HepG2 (cell line): ENCODE results near the gene FBXL4. TPM values are rescaled to one million over a fixed set of nuclear protein-coding genes. Genes with fewer than 3 reads are reported as not detected.

Experiments
- ATAC-seq: fragments of 200-7000 bp; cut with Tn5 transposase; 3 replicates; pipeline ENCODE4 v1.9.1; 2020; ENCODE audit warnings: mild to moderate bottlenecking, moderate library complexity
- BruUV-seq: library from RNA; stranded (reverse); fragments of 400-500 nt; replicated peaks from 2 replicates; lab custom pipeline; 2021; lab: Mats Ljungman, UMichigan
- CTCF ChIA-PET: fragments of 300-600 bp; formaldehyde crosslinking; extraction: SDS; loops from one replicate; lab custom pipeline; 2021; ENCODE audit warnings: low total read pairs, inconsistent platforms, low intra/inter-chr PET ratio; lab: Yijun Ruan, JAX
- POLR2A ChIA-PET: fragments of 350-600 bp; sonication (Branson Sonifier 250); formaldehyde crosslinking; loops from one replicate; lab custom pipeline; 2020; ENCODE audit warnings: antibody characterized with exemption, inconsistent platforms; lab: Yijun Ruan, JAX
- DNase-seq: peaks from one replicate; pipeline ENCODE4 v3.0.0-alpha.2; 2015; ENCODE audit warnings: low spot score
- FAIRE-seq: peaks from 3 replicates; lab custom pipeline; 2011; peaks lifted over from hg19 to GRCh38; lab: Jason Lieb, UNC
- H2AFZ ChIP-seq: one replicate; pipeline ENCODE4 v1.6.1; 2011; ENCODE audit warnings: low read length, inconsistent platforms
- H3K27ac ChIP-seq: fragments of 300-600 bp; 3 replicates; pipeline ENCODE4 v1.8.0; 2011; ENCODE audit warnings: mixed run types, mild to moderate bottlenecking, mixed read lengths, low read length, inconsistent platforms; ENCODE audit not compliant: insufficient read depth; ENCODE audit errors: extremely low read length
- H3K27me3 ChIP-seq, 2 experiments: fragments of 200-600 bp in 1 of 2; 2 replicates in 1 of 2; 3 replicates in 1 of 2; pipeline versions ENCODE4 v1.6.0 to v1.8.0; 2011; ENCODE audit warnings: low read length in 2 of 2, mild to moderate bottlenecking in 2 of 2, moderate library complexity in 2 of 2, inconsistent platforms in 1 of 2; ENCODE audit not compliant: insufficient read depth in 2 of 2, control insufficient read depth in 1 of 2
- H3K36me3 ChIP-seq, 2 experiments: fragments of 200-600 bp in 1 of 2; replicated peaks in 1 of 2; 2 replicates in 1 of 2; 3 replicates in 1 of 2; pipeline versions ENCODE4 v1.5.1 to v1.8.0; 2011; ENCODE audit warnings: low read length in 2 of 2, inconsistent platforms in 1 of 2; ENCODE audit not compliant: insufficient read depth in 2 of 2, control insufficient read depth in 1 of 2
- H3K4me1 ChIP-seq: 2 replicates; pipeline ENCODE4 v1.5.1; 2012; ENCODE audit warnings: low read length, inconsistent platforms; ENCODE audit not compliant: insufficient read depth
- H3K4me2 ChIP-seq: 2 replicates; pipeline ENCODE4 v1.6.0; 2011; ENCODE audit warnings: low read depth, low read length, inconsistent platforms
- H3K4me3 ChIP-seq, 3 experiments: fragments of 200-600 bp in 1 of 3; sonication (generic), shearing (Covaris generic) in 1 of 3; replicated peaks in 1 of 3; 2 replicates each; pipeline ENCODE4 v1.5.1; 2011 to 2016; ENCODE audit warnings: low read length in 3 of 3, inconsistent platforms in 2 of 3, low read depth in 2 of 3, mild to moderate bottlenecking in 2 of 3, control low read depth in 1 of 3, mixed read lengths in 1 of 3; ENCODE audit not compliant: insufficient read depth in 1 of 3
- H3K79me2 ChIP-seq: one replicate; pipeline ENCODE4 v1.6.1; 2011; ENCODE audit warnings: low read length, inconsistent platforms; ENCODE audit not compliant: insufficient read depth
- H3K9ac ChIP-seq: 2 replicates; pipeline ENCODE4 v1.6.0; 2011; ENCODE audit warnings: mild to moderate bottlenecking, low read depth, low read length, inconsistent platforms; ENCODE audit not compliant: insufficient read depth
- H3K9me3 ChIP-seq: 2 replicates; pipeline ENCODE4 v1.5.1; 2012; ENCODE audit warnings: mild to moderate bottlenecking, low read length
- H4K20me1 ChIP-seq: 2 replicates; pipeline ENCODE4 v1.6.0; 2011; ENCODE audit warnings: inconsistent platforms, mild to moderate bottlenecking, low read length, moderate library complexity; ENCODE audit not compliant: insufficient read depth
- ESRRA ChIP-seq: sonication (generic); formaldehyde crosslinking; IDR thresholded peaks from 2 replicates; pipeline ENCODE4 v1.5.1; 2020; ENCODE audit warnings: mild to moderate bottlenecking, low read depth, missing genetic modification reagents
- HDAC1 ChIP-seq: sonication (generic); formaldehyde crosslinking; IDR thresholded peaks from 2 replicates; pipeline ENCODE4 v1.5.1; 2020; ENCODE audit warnings: mild to moderate bottlenecking, missing genetic modification reagents
- HNRNPLL ChIP-seq: fragments of 200-400 bp; formaldehyde crosslinking; IDR thresholded peaks from 2 replicates; pipeline ENCODE4 v1.6.1; 2017; ENCODE audit warnings: mild to moderate bottlenecking, low read depth, low read length; ENCODE audit not compliant: poor library complexity, severe bottlenecking
- IRX3 ChIP-seq: sonication (generic); formaldehyde crosslinking; IDR thresholded peaks from 2 replicates; pipeline ENCODE4 v1.8.1; 2023; ENCODE audit warnings: mild to moderate bottlenecking, low read depth, missing genetic modification reagents, borderline replicate concordance
- KDM5B ChIP-seq: sonication (generic); formaldehyde crosslinking; IDR thresholded peaks from 2 replicates; pipeline ENCODE4 v1.4.0; 2020; ENCODE audit warnings: missing genetic modification reagents, mild to moderate bottlenecking, borderline replicate concordance
- NFE2 ChIP-seq: sonication (generic); formaldehyde crosslinking; IDR thresholded peaks from 2 replicates; pipeline ENCODE4 v1.4.0; 2020; ENCODE audit warnings: missing genetic modification reagents
- PAF1 ChIP-seq: IDR thresholded peaks from 2 replicates; pipeline ENCODE4 v1.6.1; 2016; ENCODE audit warnings: missing genetic modification reagents, missing compliant biosample characterization
- POLR2AphosphoS2 ChIP-seq: IDR thresholded peaks from 2 replicates; pipeline ENCODE4 v1.6.1; 2011; ENCODE audit warnings: low read depth, low read length, improper control_type of control experiment
- POLR2G ChIP-seq: fragments of 200-400 bp; formaldehyde crosslinking; IDR thresholded peaks from 2 replicates; pipeline ENCODE4 v1.6.1; 2018; ENCODE audit warnings: mild to moderate bottlenecking, low read depth, low read length, moderate library complexity
- REPIN1 ChIP-seq: sonication (generic); formaldehyde crosslinking; IDR thresholded peaks from 2 replicates; pipeline ENCODE4 v1.8.0; 2022; ENCODE audit warnings: missing genetic modification reagents, low read depth, mild to moderate bottlenecking, borderline replicate concordance
- SUZ12 ChIP-seq: fragments of 150-350 bp; IDR thresholded peaks from 2 replicates; pipeline ENCODE4 v1.6.1; 2014; ENCODE audit warnings: low read depth, low read length
- ZFAT ChIP-seq: sonication (generic); formaldehyde crosslinking; conservative IDR thresholded peaks from 2 replicates; pipeline ENCODE4 v1.8.1; 2023; ENCODE audit warnings: missing genetic modification reagents, inconsistent platforms
- ZHX1 ChIP-seq: sonication (generic); formaldehyde crosslinking; IDR thresholded peaks from 2 replicates; pipeline ENCODE4 v1.8.1; 2022; ENCODE audit warnings: low read depth, mild to moderate bottlenecking, missing genetic modification reagents
- ZNF333 ChIP-seq: sonication (generic); formaldehyde crosslinking; IDR thresholded peaks from 2 replicates; pipeline ENCODE4 v1.4.0; 2020; ENCODE audit warnings: mild to moderate bottlenecking, missing genetic modification reagents, borderline replicate concordance
- ZNF569 ChIP-seq: sonication (generic); formaldehyde crosslinking; IDR thresholded peaks from 2 replicates; pipeline ENCODE4 v1.5.0; 2020; ENCODE audit warnings: mild to moderate bottlenecking, missing genetic modification reagents, moderate library complexity, borderline replicate concordance
- ZNF598 ChIP-seq: sonication (generic); formaldehyde crosslinking; IDR thresholded peaks from 2 replicates; pipeline ENCODE4 v1.5.1; 2020; ENCODE audit warnings: mild to moderate bottlenecking, missing genetic modification reagents, borderline replicate concordance
- WGBS: methylation state at CpG from one replicate; pipeline ENCODE4 v1.1.6; 2017; ENCODE audit warnings: low lambda C conversion rate; 5-methylcytosine and 5-hydroxymethylcytosine counted together
- in situ Hi-C: cut with HindIII; loops from 2 replicates; pipeline ENCODE4 v1.10.0; 2017; ENCODE audit warnings: low pct_unique_long_range_greater_than_20kb; ENCODE audit not compliant: extremely low pct_ligation_motif_present
- intact Hi-C: fragments of 100-400 bp; cut with micrococcal nuclease; formaldehyde crosslinking; loops from one replicate; pipeline ENCODE4 v1.10.0; 2022; ENCODE audit not compliant: unreplicated experiment
- polyA plus RNA-seq, 8 experiments: library from polyadenylated mRNA; depleted of rRNA in 3 of 8; stranded (reverse) in 7 of 8; unstranded in 1 of 8; fragments of >200 nt; fragmentation: Illumina TruSeq in 4 of 8; extraction: Trizol in 4 of 8; gene quantifications; 2 replicates each; pipeline versions ENCODE4 v1.2.1 to v1.2.3, GENCODE V29; 2011 to 2016; ENCODE audit warnings: low read depth in 4 of 8, missing spikeins in 1 of 8, mixed read lengths in 1 of 8; ENCODE audit not compliant: insufficient read depth in 1 of 8
- total RNA-seq, 5 experiments: library from RNA; depleted of rRNA; stranded (reverse); fragments of >200 nt; fragmentation: Illumina TruSeq; extraction: Trizol; gene quantifications; 2 replicates each; pipeline ENCODE4 v1.2.3, GENCODE V29; 2016; ENCODE audit warnings: low read depth in 1 of 5

FBXL4 gene
- total and polyA plus RNA-seq, 2 of the 13 experiments (the other 11 are each of a cell fraction or from before 2014, with no cell fraction given) = 13.2 to 17.6 TPM

DNA sequence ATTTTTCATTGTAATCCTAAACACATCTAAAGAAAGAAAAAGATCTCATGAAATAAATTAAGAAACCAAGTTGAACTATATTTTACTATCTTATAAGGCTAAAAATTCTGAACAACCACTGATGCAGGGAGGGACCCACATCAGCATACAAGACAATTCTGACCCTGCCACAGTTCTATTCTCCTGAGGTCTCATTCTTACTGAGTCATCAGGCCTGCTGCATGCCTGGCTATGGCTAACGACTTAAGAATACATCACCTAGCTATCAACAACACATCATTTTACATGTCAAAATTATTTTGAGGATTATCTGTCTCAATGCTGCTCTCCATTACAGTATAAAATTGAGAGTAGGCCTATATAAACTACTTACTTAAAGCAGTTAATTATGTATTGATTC, 52.9 kb downstream of the FBXL4 start:
- intact Hi-C loops = loop anchor here (5.0 kb wide), 1 partner anchor 52 kb away; the partner anchor contains the start of gene FBXL4
- H3K36me3 ChIP-seq = peaks cover 7 to 23% of the 10 kb centered on the region in 2 experiments
- H3K4me2 ChIP-seq = no peak overlapping the region
- TF ChIP-seq KDM5B (CRISPR knock-in tag) (no peak), NFE2 (CRISPR knock-in tag) (no peak), ZNF598 (CRISPR knock-in tag) (no peak), PAF1 (no peak), SUZ12 (no peak), IRX3 (CRISPR knock-in tag) (no peak), POLR2AphosphoS2 (no peak), ZNF333 (no peak), POLR2G (no peak), REPIN1 (CRISPR knock-in tag) (no peak), ZFAT (no peak), HDAC1 (CRISPR knock-in tag) (no peak), HNRNPLL (no peak), ESRRA (no peak), ZHX1 (CRISPR knock-in tag) (no peak), ZNF569 (CRISPR knock-in tag) (no peak)
- H4K20me1 ChIP-seq = no peaks in the 10 kb centered on the region
- BruUV-seq = no TSS peak
- 94% methylated on average over 1 of the region's 1 CpG for WGBS
- no peak overlapping the region for H3K9ac ChIP-seq
- H3K79me2 ChIP-seq = no peaks in the 10 kb centered on the region
- H3K27ac ChIP-seq = no peak overlapping the region
- ATAC-seq (no peak), DNase-seq (no peak), FAIRE-seq (no peak)
- CTCF ChIA-PET = no interaction called here
- peaks cover 10% of the 10 kb centered on the region for H3K9me3 ChIP-seq
- H3K4me1 ChIP-seq = no peaks in the 10 kb centered on the region
- H3K4me3 ChIP-seq = no peak overlapping the region
- no peak overlapping the region for H2AFZ ChIP-seq
- H3K27me3 ChIP-seq = no peaks in the 10 kb centered on the region
- POLR2A ChIA-PET = no interaction called here
- in situ Hi-C loops = no loop called here
